NCI-H460 (cell line): ENCODE data around the gene PRDM1. TPM values are rescaled to one million over a fixed set of nuclear protein-coding genes. Genes with fewer than 3 reads are reported as not detected.

ENCODE experiments used
- DNase-seq: peaks from one replicate; pipeline ENCODE4 v3.0.0-alpha.2; 2016; ENCODE audit warnings: low read depth; ENCODE audit errors: extremely low read depth
- total RNA-seq: library from RNA; depleted of rRNA; stranded (reverse); fragments of >200 nt; shearing (Covaris generic); gene quantifications from 2 replicates; pipeline ENCODE4 v1.2.3, GENCODE V29; 2014

Gene PRDM1
- total RNA-seq, 1 experiment from 2014 or later = 3.6 TPM

- DNase-seq = no peak
Measured at GRCh38 chr6:106069478-106069877, 16.7 kb upstream of the PRDM1 start.

DNA sequence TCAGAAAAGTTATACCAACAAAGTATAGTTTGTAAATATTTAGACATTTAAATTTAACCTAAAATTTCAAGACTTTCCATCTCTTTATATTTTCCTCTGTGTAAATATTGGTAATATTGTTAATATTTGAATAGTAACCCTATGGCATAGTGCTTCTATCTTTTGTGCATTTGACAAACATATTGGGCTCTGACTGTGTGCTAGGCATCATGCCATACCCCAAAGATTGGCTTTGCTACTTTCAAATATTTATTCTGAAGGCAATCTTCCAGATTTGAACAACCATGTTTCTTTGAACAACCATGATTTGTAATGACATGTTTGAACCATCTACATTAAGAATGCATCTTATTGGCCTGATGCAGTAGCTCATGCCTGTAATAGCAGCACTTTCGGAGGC is 15.5 kb upstream of the PRDM1 start:
- no peak for DNase-seq

- no peak for DNase-seq
Measured at GRCh38 chr6:106072501-106073090, 13.5 kb upstream of the PRDM1 start.

GRCh38 chr6:106074146-106074545 is 12.0 kb upstream of the PRDM1 start:
- DNase-seq = no peak

GRCh38 chr6:106076139-106076538 is 10.0 kb upstream of the PRDM1 start:
- no peak for DNase-seq

- DNase-seq = no peak
Measured at GRCh38 chr6:106077170-106077569, 9.0 kb upstream of the PRDM1 start.

GRCh38 chr6:106077881-106078280 is 8.3 kb upstream of the PRDM1 start:
- DNase-seq = no peak

- no peak for DNase-seq
Measured at GRCh38 chr6:106079961-106080762, 6.0 kb upstream of the PRDM1 start.

- DNase-seq = no peak
Measured at GRCh38 chr6:106080763-106081095, 5.4 kb upstream of the PRDM1 start.

DNA sequence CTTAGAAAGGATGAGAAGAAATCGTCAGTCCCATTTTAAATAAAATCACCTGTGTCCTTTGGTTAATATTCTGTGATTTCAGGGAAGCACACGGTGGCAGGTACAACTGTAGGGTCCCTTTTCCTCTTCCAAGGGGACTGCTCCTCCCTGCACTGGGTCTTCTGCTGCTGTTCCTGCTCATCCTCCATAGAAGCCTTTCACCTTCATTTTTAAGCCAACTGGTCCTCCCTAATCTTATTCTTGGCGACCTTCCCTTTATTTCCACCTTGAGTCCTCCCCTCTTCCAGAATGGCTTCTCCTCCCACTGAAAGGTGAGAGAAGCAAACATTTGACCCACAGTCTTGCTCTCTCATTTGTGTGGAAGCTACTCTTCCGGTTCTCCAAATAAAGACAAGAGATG is 4.4 kb upstream of the PRDM1 start:
- no peak for DNase-seq

- no peak for DNase-seq
Measured at GRCh38 chr6:106082735-106083398, 3.3 kb upstream of the PRDM1 start.

- DNase-seq = no peak
Measured at GRCh38 chr6:106083618-106084017, 2.5 kb upstream of the PRDM1 start.

DNA sequence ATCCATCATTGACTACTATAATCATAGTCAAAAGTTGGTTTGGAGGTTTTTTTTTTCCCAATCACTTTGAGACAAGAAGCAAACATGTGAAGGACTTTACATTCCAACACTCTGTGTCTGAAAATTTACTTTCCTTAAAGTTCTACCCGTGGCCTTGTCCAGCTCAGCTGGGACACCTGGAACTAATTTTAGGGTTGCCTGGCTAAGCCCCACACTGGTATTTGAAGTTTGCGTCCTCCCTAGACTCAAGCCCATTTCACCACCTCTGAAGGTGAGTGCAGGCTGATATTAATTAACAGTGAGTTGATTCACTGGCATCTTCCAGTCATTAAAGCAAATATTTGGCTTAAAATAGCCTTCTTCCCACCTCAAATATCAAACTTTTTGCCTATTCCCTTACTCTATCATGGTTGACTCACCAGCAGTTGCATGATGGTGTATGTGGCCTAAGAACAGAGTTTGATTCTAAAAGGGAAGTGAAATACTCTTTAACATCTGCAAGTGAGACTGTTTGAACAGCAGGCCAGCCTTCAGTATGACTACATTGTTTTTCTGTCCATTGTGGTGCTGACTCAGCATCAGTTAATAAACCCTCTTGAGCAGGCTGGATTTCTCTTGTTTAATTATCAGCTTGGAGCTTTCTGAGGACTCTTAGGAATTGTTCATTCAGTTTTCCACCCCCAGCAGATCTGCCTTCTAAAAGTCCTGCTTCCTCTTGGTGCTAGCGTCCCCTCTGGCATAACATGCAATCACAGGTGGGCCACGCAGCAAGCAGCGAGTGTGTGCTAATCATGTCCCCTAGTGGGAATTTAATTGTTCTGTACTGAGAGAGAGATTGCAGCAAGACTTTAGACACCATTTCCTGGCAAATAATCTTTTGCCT is 1.8 kb upstream of the PRDM1 start:
- no peak for DNase-seq

DNA sequence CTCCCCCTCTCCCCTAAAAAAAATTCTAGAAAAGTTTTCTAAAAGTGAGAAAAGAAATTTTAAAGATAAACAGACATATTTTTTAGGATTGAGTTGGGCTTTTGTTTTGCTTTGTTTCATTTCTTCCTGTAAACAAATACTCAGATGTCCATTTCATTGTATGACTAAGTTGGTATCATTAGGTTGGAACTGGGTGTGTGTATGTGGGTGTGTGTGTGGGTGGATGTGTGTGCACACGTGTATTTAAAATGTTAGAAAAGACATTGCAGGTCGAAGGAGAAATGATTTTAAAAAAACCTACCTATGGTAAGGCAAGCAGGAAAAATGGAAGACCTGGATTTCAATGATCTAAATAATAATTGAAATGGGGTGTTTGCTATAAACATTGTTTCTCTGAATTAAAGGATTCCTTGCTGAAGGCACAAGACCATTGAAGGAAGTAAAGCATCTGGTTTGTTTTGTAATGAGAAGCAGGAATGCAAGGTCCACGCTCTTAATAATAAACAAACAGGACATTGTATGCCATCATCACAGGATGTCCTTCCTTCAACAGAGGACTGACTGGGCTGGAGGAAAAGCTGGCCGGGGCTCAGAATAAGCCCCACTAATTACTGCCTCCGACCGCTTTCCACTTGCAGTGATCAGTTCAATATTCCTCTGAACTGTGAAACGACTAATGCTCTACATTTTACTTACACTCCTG is 996 bp upstream of the PRDM1 start:
- DNase-seq = no peak

- DNase-seq = no peak
Measured at GRCh38 chr6:106085692-106085983, 498 bp upstream of the PRDM1 start.

- DNase-seq = no peak
Measured at GRCh38 chr6:106086814-106087175, 659 bp downstream of the PRDM1 start.

DNA sequence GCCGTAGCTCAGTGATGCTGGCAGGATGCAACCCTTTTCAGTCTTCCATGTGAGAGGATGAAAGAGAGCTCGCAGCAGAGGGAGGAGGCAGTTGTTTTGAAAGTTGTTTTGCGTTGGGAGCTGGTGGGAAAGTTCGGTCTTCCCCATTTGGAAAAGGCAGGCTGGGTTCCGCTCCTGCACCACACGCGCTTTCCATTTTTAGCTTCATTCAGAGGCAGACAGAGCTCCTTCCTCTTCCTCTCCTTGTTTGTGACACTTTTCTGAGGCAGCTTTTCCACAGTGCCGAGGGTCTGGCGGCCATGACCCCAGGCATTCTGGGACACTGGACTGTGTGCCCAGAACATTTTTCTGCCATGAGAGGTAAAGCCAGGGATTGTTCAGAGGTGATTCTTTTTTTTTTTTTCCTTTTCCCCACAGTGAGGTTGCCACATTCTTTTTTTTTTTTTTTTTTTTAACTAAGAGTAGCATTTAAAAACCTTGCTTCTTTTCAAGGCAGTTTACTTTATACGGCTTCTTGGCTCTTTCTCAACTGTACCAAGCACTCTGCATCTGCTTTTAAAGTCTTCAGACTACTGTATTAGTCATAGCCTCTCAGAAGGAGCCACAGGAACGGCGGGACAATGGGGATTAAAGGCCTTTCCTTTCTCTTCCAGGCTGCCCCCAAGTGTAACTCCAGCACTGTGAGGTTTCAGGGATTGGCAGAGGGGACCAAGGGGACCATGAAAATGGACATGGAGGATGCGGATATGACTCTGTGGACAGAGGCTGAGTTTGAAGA is 1.6 kb downstream of the PRDM1 start:
- DNase-seq = no peak

DNA sequence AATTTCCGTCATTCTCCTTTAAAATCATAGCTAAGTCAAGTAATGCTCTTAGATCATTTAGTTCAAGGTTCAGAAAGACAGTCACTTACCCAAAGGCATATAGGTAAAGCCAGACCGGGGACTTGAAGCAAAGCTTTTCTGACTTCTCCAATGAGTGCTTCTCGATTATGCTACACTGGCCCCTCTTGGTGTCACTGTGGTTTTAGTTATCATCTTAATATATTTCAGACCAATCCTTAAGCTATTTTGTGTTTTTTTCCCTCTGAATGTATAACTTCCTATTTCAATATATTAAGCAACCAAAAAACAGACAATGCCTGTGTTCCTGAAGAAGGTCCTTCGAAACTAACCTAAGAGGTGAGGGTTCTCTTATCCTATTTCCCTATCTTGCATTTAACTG is 3.9 kb downstream of the PRDM1 start:
- DNase-seq = no peak

GRCh38 chr6:106092279-106092678 is 6.1 kb downstream of the PRDM1 start:
- no peak for DNase-seq
